Heart left ventricle (tissue), 13 donors: ENCODE measurements around the gene SH3BGRL3.

Source experiments
- POLR2A ChIP-seq, 2 donors: fragments of 450-650 bp; IDR thresholded peaks; one replicate each; pipeline ENCODE4 v1.6.1; 2017; ENCODE audit warnings: antibody characterized with exemption in 2 of 2, mild to moderate bottlenecking in 2 of 2, moderate library complexity in 2 of 2
- TF ChIP-seq, protein P1 (sequence below), 12 donors: fragments of 200-600 bp; sonication (generic) in 4 of 12; IDR thresholded peaks; one replicate each; pipeline versions ENCODE4 v1.5.0 to v1.8.0; 2018 to 2022; ENCODE audit warnings: antibody characterized with exemption in 12 of 12, mild to moderate bottlenecking in 5 of 12
- donor health status: ischemic (EF 13 %, LVEDD 7.1; RV severe dilation, severe dysfunction).
- donor health status: DM: no; HTN: yes; CAD: no.
- donor health status: DM: no; HTN: no; CAD: no.
- donor health status: ischemic (EF 25% LVEDD 6.9; RV normal size, moderate dysfunction).
- donor health status: ischemic (EF 25% LVEDD 5.7; RV mildly dilated, moderate dysfunction).
- donor health status: ischemic (EF 35%, LVEDD 5.7; RV mildly dilated, moderate dysfunction).
- donor health status: nonischemic (EF 11% LVEDD 7.7; RV severe dilation, severe dysfunction).
- donor health status: DM: yes; HTN: yes; CAD: no.
- donor health status: PGD.
- donor health status: ischemic (EF 29% LVEDD 5.4; RV normal size, mild dysfunction).
- donor health status: nonischemic (EF 23%, LVEDD 6.1; RV moderate dilation, normal function).

GRCh38 chr1:26302733-26303405 is 23.0 kb downstream of the SH3BGRL3 start:
- TF ChIP-seq, protein P1, sequence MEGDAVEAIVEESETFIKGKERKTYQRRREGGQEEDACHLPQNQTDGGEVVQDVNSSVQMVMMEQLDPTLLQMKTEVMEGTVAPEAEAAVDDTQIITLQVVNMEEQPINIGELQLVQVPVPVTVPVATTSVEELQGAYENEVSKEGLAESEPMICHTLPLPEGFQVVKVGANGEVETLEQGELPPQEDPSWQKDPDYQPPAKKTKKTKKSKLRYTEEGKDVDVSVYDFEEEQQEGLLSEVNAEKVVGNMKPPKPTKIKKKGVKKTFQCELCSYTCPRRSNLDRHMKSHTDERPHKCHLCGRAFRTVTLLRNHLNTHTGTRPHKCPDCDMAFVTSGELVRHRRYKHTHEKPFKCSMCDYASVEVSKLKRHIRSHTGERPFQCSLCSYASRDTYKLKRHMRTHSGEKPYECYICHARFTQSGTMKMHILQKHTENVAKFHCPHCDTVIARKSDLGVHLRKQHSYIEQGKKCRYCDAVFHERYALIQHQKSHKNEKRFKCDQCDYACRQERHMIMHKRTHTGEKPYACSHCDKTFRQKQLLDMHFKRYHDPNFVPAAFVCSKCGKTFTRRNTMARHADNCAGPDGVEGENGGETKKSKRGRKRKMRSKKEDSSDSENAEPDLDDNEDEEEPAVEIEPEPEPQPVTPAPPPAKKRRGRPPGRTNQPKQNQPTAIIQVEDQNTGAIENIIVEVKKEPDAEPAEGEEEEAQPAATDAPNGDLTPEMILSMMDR (IDR thresholded peaks at IDR 0.05): no peak
- no peak for TF ChIP-seq POLR2A (IDR thresholded peaks at IDR 0.05)
